HCT116 (cell line): ENCODE data around the gene TBC1D19. TPM values are rescaled to one million over a fixed set of nuclear protein-coding genes. Genes with fewer than 3 reads are reported as not detected.

Experiments used
- ATAC-seq: fragments of 200-7000 bp; cut with Tn5 transposase; 2 replicates; pipeline ENCODE4 v1.9.1; 2020; ENCODE audit warnings: mild to moderate bottlenecking, moderate library complexity
- BruUV-seq: library from RNA; stranded (reverse); fragments of 400-500 nt; replicated peaks from 2 replicates; lab custom pipeline; 2021; lab: Mats Ljungman, UMichigan
- CTCF ChIA-PET: fragments of 300-600 bp; sonication (Branson Sonifier 250); formaldehyde crosslinking; loops from one replicate; lab custom pipeline; 2021; ENCODE audit warnings: antibody characterized with exemption; lab: Charles Lee
- POLR2A ChIA-PET: fragments of 300-600, 350-600 bp; sonication (Branson Sonifier 250); formaldehyde crosslinking; loops from one replicate; lab custom pipeline; 2021; ENCODE audit warnings: antibody characterized with exemption; lab: Charles Lee
- RAD21 ChIA-PET, 2 experiments: fragments of 300-600 bp; sonication (Branson Sonifier 250); formaldehyde crosslinking; loops; one replicate each; lab custom pipeline; 2023; ENCODE audit warnings: low total read pairs in 2 of 2; ENCODE audit not compliant: uncharacterized antibody in 2 of 2, unreplicated experiment in 2 of 2, low non-redundant PET in 1 of 2; lab: Charles Lee
- DNase-seq: peaks from one replicate; pipeline ENCODE4 v3.0.0-alpha.2; 2010; ENCODE audit warnings: low read depth, low spot score
- H2AFZ ChIP-seq: fragments of 200-600 bp; shearing (Covaris generic), sonication (generic); 2 replicates; pipeline ENCODE4 v1.6.1; 2017; ENCODE audit warnings: low read depth, mixed run types, mixed read lengths, antibody characterized with exemption, low read length; ENCODE audit not compliant: poor library complexity, severe bottlenecking
- H3K27ac ChIP-seq: 2 replicates; pipeline ENCODE4 v1.5.1; 2012; ENCODE audit warnings: low read depth, low read length
- H3K27me3 ChIP-seq: fragments of 200-600 bp; sonication (generic); 2 replicates; pipeline ENCODE4 v1.6.1; 2016; ENCODE audit warnings: mixed run types, low read length, mixed read lengths; ENCODE audit not compliant: insufficient read depth
- H3K36me3 ChIP-seq, 2 experiments: fragments of 200-500 bp in 1 of 2; fragments of 200-600 bp in 1 of 2; sonication (Bioruptor generic) in 1 of 2; sonication (generic) in 1 of 2; 2 replicates each; pipeline versions ENCODE4 v1.5.1 to v1.6.1; 2014 to 2016; ENCODE audit warnings: low read length in 2 of 2, inconsistent platforms in 1 of 2, mixed read lengths in 1 of 2, mixed run types in 1 of 2; ENCODE audit not compliant: insufficient read depth in 2 of 2, control insufficient read depth in 1 of 2
- H3K4me1 ChIP-seq, 2 experiments: fragments of 200-600 bp in 1 of 2; sonication (generic) in 1 of 2; 2 replicates each; pipeline versions ENCODE4 v1.5.1 to v1.6.1; 2012 to 2017; ENCODE audit warnings: low read length in 2 of 2, inconsistent platforms in 1 of 2, mild to moderate bottlenecking in 1 of 2, mixed read lengths in 1 of 2, mixed run types in 1 of 2, moderate library complexity in 1 of 2; ENCODE audit not compliant: insufficient read depth in 2 of 2, control insufficient read depth in 1 of 2
- H3K4me2 ChIP-seq: fragments of 200-600 bp; sonication (generic); 2 replicates; pipeline ENCODE4 v1.6.1; 2017; ENCODE audit warnings: mixed run types, low read length, mixed read lengths
- H3K4me3 ChIP-seq, 2 experiments: fragments of 200-600 bp in 1 of 2; sonication (generic) in 1 of 2; replicated peaks in 1 of 2; 2 replicates each; pipeline ENCODE4 v1.5.1; 2011 to 2016; ENCODE audit warnings: low read length in 2 of 2, control low read depth in 1 of 2, low read depth in 1 of 2, mild to moderate bottlenecking in 1 of 2, mixed read lengths in 1 of 2, mixed run types in 1 of 2
- H3K79me2 ChIP-seq: fragments of 200-600 bp; sonication (generic); 2 replicates; pipeline ENCODE4 v1.6.1; 2017; ENCODE audit warnings: mild to moderate bottlenecking, mixed run types, low read length, moderate library complexity, mixed read lengths; ENCODE audit not compliant: insufficient read depth
- H3K9ac ChIP-seq: fragments of 200-600 bp; sonication (generic); 2 replicates; pipeline ENCODE4 v1.6.1; 2016; ENCODE audit warnings: low read length, mixed read lengths
- H3K9me2 ChIP-seq: fragments of 200-600 bp; sonication (generic), shearing (Covaris generic); 2 replicates; pipeline ENCODE4 v1.6.1; 2017; ENCODE audit warnings: mixed run types, mild to moderate bottlenecking, moderate library complexity; ENCODE audit not compliant: insufficient read depth
- H3K9me3 ChIP-seq, 2 experiments: fragments of 200-500 bp in 1 of 2; fragments of 200-600 bp in 1 of 2; sonication (Bioruptor generic) in 1 of 2; sonication (generic) in 1 of 2; 2 replicates each; pipeline ENCODE4 v1.6.1; 2014 to 2017; ENCODE audit warnings: low read length in 2 of 2, mixed read lengths in 2 of 2, inconsistent platforms in 1 of 2, low read depth in 1 of 2, mild to moderate bottlenecking in 1 of 2, mixed run types in 1 of 2, moderate library complexity in 1 of 2; ENCODE audit not compliant: control insufficient read depth in 1 of 2, insufficient read depth in 1 of 2
- H4K20me1 ChIP-seq: fragments of 200-600 bp; sonication (generic), shearing (Covaris generic); 2 replicates; pipeline ENCODE4 v1.6.1; 2017; ENCODE audit warnings: mixed run types, mild to moderate bottlenecking, moderate library complexity; ENCODE audit not compliant: insufficient read depth
- CBX3 ChIP-seq: IDR thresholded peaks from 2 replicates; pipeline ENCODE4 v1.6.1; 2012; ENCODE audit warnings: low read depth
- CEBPB ChIP-seq: IDR thresholded peaks from 2 replicates; pipeline ENCODE4 v1.6.1; 2012; ENCODE audit warnings: low read depth
- ELF1 ChIP-seq: IDR thresholded peaks from 2 replicates; pipeline ENCODE4 v1.6.1; 2012; ENCODE audit warnings: low read depth, borderline replicate concordance
- EZH2phosphoT487 ChIP-seq: fragments of 200-600 bp; IDR thresholded peaks from 2 replicates; pipeline ENCODE4 v1.6.1; 2018; ENCODE audit warnings: antibody characterized with exemption, borderline replicate concordance
- FOSL1 ChIP-seq: IDR thresholded peaks from 2 replicates; pipeline ENCODE4 v1.6.1; 2012; ENCODE audit warnings: low read depth
- MAX ChIP-seq: IDR thresholded peaks from 2 replicates; pipeline ENCODE4 v1.6.1; 2012
- POLR2AphosphoS5 ChIP-seq: IDR thresholded peaks from 2 replicates; pipeline ENCODE4 v1.6.1; 2011; ENCODE audit warnings: mild to moderate bottlenecking, low read depth, low read length, moderate library complexity
- RAD21 ChIP-seq: IDR thresholded peaks from 2 replicates; pipeline ENCODE4 v1.6.1; 2012; ENCODE audit warnings: low read depth, mild to moderate bottlenecking
- SIN3A ChIP-seq: IDR thresholded peaks from 2 replicates; pipeline ENCODE4 v1.6.1; 2012; ENCODE audit warnings: low read depth
- SP1 ChIP-seq: IDR thresholded peaks from 2 replicates; pipeline ENCODE4 v1.6.1; 2012; ENCODE audit warnings: low read depth
- SRF ChIP-seq: IDR thresholded peaks from 2 replicates; pipeline ENCODE4 v1.6.1; 2012; ENCODE audit warnings: low read depth
- TCF7L2 ChIP-seq: IDR thresholded peaks from 2 replicates; pipeline ENCODE4 v1.7.0; 2011; ENCODE audit warnings: borderline replicate concordance, inconsistent platforms; ENCODE audit not compliant: insufficient read depth, insufficient read length; ENCODE audit errors: extremely low read depth
- ZBTB33 ChIP-seq: IDR thresholded peaks from 2 replicates; pipeline ENCODE4 v1.6.1; 2011; ENCODE audit warnings: mild to moderate bottlenecking, low read length, moderate library complexity; ENCODE audit not compliant: insufficient replicate concordance; ENCODE audit errors: extremely low read depth
- ZFX ChIP-seq: fragments of 450-650 bp; IDR thresholded peaks from 2 replicates; pipeline ENCODE4 v1.6.1; 2017
- ZNF274 ChIP-seq: fragments of 200-500 bp; sonication (Bioruptor generic); IDR thresholded peaks from 2 replicates; pipeline ENCODE4 v1.6.1; 2014; ENCODE audit warnings: mild to moderate bottlenecking, low read depth, low read length, inconsistent platforms
- intact Hi-C: fragments of 100-400 bp; cut with micrococcal nuclease; formaldehyde crosslinking; loops from 2 replicates; pipeline ENCODE4 v1.10.0; 2022
- total RNA-seq: library from RNA; stranded (reverse); gene quantifications from one replicate; pipeline ENCODE4 v1.2.1, GENCODE V29; 2021; ENCODE audit not compliant: unreplicated experiment

TBC1D19 gene
- total RNA-seq, 1 experiment from 2014 or later: 25.4 TPM

DNA sequence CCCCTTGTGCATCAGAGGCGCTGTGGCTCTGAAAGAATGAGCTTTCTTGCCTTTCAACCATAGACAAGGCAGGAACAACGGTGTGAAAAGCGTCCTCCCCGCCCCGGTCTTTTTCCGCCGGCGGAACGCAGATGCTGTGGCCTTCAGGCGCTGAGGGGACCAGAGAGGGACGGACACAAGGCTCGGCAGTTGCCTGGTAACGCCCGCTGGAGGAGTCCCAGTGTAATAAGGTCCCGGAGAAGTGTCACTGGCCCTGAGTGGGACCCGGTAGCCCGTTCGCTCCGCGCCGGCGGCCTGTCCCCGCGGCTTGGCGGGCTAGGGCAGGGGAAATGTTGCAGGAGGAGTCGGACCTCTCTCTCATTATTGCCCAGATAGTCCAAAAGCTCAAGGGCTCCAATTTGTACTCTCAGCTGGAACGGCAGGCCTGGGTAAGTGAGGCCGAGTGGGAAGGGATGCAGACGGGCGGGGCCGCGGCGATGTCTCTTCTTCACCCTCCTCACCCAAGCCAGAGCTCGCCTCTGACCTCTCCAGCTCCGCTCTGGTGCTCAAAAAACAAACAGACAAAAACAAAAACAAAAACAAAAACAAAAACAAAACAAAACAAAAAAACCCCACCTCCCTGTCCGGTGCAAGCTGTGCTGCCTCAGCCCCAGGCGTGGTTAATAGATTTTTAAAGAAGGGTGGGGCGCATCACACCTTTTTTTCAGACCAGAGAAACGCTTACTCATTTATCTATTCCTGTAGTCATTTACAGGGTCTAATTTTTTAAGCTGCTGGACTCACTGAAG, at the start of gene TBC1D19 (continued):
- TF ChIP-seq CBX3 (peak; percentile 100), MAX (peak; percentile 80), SRF (peak; percentile 83; the same call in 1 of the 2 replicates), CEBPB (peak; percentile 14; the same call in 1 of the 2 replicates), ELF1 (peak; percentile 28; the same call in 1 of the 2 replicates), RAD21 (no peak), ZFX (peak; percentile 83), SP1 (peak; percentile 87), POLR2AphosphoS5 (peak; percentile 80), TCF7L2 (peak; percentile 30), EZH2phosphoT487 (no peak)

GRCh38 chr4:26542991-26543390, 40.9 kb upstream of the TBC1D19 start:
- Histone ChIP-seq H2AFZ (no peak overlapping the region), H3K27me3 (no peaks in the 10 kb centered on the region), H3K9me3 (no peaks in the 10 kb centered on the region), H3K79me2 (no peaks in the 10 kb centered on the region), H3K4me1 (no peaks in the 10 kb centered on the region), H3K36me3 (no peaks in the 10 kb centered on the region), H3K9me2 (no peaks in the 10 kb centered on the region), H3K4me2 (no peak overlapping the region), H3K9ac (no peak overlapping the region), H4K20me1 (no peaks in the 10 kb centered on the region), H3K4me3 (no peak overlapping the region), H3K27ac (no peak overlapping the region)
- RAD21 ChIA-PET: no interaction called here
- POLR2A ChIA-PET: no interaction called here
- intact Hi-C loops: no loop called here
- CTCF ChIA-PET: no interaction called here
- BruUV-seq: no TSS peak
- DNase-seq: no peak
- TF ChIP-seq SP1: no peak
- TF ChIP-seq EZH2phosphoT487: no peak
- TF ChIP-seq ZNF274: no peak
- TF ChIP-seq SIN3A: no peak
- TF ChIP-seq SRF: no peak
- no peak for TF ChIP-seq FOSL1
- TF ChIP-seq ZBTB33: no peak
- no peak for ATAC-seq
